GM12891 (cell line): ENCODE results near the gene LRRC43. TPM values are rescaled to one million over a fixed set of nuclear protein-coding genes. Genes with fewer than 3 reads are reported as not detected.

Experiments used
- DNase-seq: peaks from one replicate; pipeline ENCODE4 v3.0.0; 2011; ENCODE audit warnings: low spot score; ENCODE audit not compliant: insufficient read length
- FAIRE-seq: peaks from 2 replicates; lab custom pipeline; 2011; peaks lifted over from hg19 to GRCh38; lab: Jason Lieb, UNC
- PAX5 ChIP-seq: IDR thresholded peaks from 2 replicates; pipeline ENCODE4 v1.6.1; 2011; ENCODE audit warnings: low read length, moderate library complexity, mild to moderate bottlenecking; ENCODE audit not compliant: insufficient read depth, severe bottlenecking
- POLR2A ChIP-seq: IDR thresholded peaks from 2 replicates; pipeline ENCODE4 v1.6.1; 2011; ENCODE audit warnings: low read depth, low read length, control low read depth
- POLR2AphosphoS5 ChIP-seq: IDR thresholded peaks from 2 replicates; pipeline ENCODE4 v1.6.1; 2011; ENCODE audit warnings: low read depth, low read length, control low read depth
- POU2F2 ChIP-seq: IDR thresholded peaks from 2 replicates; pipeline ENCODE4 v1.6.1; 2011; ENCODE audit warnings: low read depth, mild to moderate bottlenecking, control low read depth, low read length, moderate library complexity
- SPI1 ChIP-seq: IDR thresholded peaks from 2 replicates; pipeline ENCODE4 v1.6.1; 2011; ENCODE audit warnings: low read depth, low read length, control low read depth
- TAF1 ChIP-seq: IDR thresholded peaks from 2 replicates; pipeline ENCODE4 v1.6.1; 2011; ENCODE audit warnings: low read depth, low read length, control low read depth
- polyA plus RNA-seq: library from polyadenylated mRNA; unstranded; fragments of >200 nt; gene quantifications from one replicate; pipeline ENCODE4 v1.2.1, GENCODE V29; 2012; ENCODE audit warnings: low read depth, missing spikeins, inconsistent platforms; ENCODE audit not compliant: missing spikeins

Gene LRRC43, protein sequence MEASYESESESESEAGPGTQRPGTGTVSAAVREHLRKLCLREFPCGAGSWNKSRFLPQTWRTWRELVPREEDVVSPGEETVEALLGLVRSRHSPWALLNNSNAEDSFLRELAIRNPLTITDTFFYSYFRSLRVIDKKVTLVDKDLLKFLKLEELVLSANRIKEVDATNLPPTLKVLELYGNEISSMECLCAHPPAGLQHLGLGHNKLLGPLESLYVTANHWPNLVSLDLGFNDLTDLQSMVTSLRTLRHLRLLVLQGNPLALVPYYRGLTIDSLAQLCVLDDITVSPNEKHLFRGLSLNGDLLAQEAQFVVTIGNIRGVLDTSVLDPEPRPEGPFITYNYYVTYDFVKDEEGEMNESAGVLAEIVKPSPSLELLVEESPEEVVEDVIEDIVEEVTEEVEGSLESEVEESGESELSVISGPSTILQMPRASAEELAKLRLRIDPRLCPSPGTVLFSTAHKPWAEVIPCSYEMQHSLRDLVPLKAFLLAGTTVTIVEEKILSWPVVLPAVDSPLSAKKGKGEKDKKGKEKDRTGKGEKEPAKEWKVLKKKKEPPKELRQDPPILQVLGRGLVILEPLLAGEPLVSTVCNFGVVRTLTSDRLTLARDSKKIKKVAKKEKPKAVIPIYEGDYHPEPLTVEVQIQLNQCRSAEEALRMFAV
- not detected for polyA plus RNA-seq

DNA sequence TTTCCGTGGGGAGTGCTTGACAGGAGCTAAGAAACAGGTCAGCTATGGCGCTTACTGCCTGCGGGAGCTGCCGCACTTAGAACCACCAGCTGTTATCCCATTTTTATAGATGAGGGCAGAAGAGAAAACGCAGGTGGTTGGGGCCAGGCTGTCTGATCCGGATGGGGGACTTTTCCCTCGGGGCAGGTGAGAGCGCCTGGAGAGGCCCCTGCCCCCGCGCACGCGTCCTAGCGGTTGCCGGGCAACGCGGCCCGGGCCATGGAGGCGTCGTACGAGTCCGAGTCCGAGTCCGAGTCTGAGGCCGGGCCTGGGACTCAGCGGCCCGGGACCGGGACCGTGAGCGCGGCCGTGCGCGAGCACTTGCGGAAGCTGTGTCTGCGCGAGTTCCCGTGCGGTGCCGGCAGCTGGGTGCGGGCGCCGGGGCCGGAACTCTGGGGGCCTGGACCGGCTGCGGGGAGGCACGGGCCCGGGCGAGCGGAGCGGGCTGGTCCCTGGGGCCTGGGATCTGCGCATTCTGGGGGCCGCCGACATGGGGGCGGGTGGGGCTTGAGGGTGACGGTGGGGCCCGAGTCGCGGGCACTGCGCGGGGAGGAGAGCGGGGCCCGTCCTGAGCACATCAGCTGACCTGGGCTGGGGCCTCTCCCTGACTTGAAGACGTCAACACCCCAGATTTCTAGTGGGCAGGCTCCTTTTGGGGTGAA is at the start of gene LRRC43:
Gene LRRC43 (plus strand): TSS at position 237 of the 701 bp plus-strand sequence. CDS start 22 bp downstream, at position 259.
- no peak for TF ChIP-seq SPI1
- TF ChIP-seq POU2F2: no peak
- no peak for TF ChIP-seq TAF1
- no peak for FAIRE-seq
- peak; percentile 59 for DNase-seq

DNA sequence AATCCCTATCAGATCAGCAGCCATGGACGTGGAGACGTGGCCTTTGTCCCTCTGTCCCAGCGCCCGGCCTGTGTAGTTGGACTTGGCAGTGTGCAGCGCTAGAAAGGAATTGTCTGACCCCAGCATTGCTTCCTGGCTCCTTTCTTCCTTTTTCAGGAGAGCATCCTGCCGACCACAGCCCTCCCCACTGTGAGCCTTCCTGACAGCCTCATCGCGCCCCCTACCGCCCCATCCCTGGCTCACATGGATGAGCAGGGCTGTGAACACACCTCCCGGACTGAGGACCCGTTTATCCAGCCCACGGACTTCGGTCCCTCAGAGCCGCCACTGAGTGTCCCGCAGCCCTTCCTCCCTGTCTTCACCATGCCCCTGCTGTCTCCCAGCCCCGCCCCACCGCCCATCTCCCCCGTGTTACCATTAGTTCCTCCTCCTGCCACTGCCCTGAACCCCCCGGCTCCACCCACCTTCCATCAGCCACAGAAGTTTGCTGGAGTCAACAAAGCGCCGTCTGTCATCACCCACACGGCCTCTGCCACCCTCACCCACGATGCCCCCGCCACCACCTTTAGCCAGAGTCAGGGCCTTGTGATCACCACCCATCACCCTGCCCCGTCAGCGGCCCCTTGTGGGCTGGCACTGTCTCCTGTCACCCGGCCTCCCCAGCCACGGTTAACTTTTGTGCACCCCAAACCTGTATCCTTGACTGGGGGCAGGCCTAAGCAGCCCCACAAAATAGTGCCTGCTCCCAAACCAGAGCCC is 49.6 kb upstream of the LRRC43 start:
- FAIRE-seq: no peak
- TF ChIP-seq POLR2A: no peak
- TF ChIP-seq POLR2AphosphoS5: no peak

DNA sequence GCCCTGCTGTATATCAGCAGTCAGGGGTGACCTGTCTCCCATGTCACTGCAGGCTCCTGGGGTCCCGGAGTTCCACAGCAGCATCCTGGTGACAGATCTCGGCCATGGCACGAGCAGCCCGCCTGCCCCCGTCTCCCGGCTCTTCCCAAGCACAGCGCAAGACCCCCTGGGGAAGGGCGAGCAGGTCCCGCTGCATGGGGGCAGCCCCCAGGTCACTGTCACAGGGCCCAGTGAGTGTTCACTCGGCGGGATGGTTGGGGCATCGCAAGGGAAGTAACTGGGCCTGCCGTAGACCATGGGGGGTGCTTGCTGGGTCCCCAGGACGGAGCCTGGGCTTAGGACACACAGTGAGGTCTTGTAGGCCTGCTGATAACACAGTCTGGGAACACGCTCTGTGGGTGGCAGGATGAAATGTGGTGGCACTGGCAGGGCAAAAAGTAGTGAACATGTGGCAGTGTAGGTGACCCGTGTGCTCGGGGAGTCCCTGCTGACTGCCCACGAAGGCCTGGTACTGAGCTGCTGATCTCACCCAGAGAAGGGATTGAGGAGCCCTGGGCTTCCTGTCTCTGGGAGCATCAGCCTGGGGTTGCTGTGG is 47.4 kb upstream of the LRRC43 start:
- DNase-seq (no peak), FAIRE-seq (no peak)
- no peak for TF ChIP-seq SPI1
- no peak for TF ChIP-seq POLR2AphosphoS5

More for the DNA sequence above, 49.6 kb upstream of the LRRC43 start:
- no peak for DNase-seq

DNA sequence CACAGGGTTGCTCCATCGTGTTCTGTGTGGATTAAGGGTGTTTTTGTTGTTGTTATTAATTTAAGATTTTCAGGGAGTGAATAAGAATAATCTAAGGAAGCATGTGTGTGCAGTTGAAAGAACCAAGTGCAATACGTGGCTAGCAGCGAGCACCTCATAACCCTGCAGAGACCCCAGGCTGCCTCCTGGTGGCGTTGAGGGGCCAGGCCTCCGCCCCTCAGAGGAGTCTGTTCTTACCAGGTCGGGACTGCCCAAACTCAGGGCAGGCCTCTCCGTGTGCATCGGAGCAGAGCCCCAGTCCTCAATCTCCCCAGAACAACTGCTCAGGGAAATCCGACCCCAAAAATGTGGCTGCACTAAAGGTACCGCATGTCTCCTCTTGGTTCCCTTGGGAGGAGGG is 45.7 kb upstream of the LRRC43 start:
- DNase-seq (no peak), FAIRE-seq (no peak)
- TF ChIP-seq POLR2A: no peak
- no peak for TF ChIP-seq TAF1
- no peak for TF ChIP-seq POU2F2
- no peak for TF ChIP-seq SPI1
- TF ChIP-seq POLR2AphosphoS5: no peak
- no peak for TF ChIP-seq PAX5

DNA sequence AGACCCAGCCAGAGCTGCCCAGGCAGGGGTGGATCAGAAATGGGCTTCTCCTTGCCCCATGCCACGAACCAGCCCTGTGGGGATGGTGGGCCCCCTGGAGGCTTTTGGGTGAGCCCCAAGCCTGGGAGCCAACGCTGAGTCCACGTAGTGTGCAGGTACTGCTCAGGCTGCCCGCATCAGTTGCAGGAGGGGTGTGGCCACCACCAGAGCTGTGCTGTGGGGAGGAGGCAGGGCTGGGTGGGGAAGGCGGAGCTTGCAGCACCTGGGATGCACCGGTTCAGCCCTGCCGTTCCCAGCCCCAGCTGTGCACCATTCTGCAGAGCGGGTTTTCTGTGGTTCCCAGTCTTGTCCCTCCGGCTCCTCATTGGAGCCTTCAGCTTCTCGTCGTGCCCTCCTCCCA is 45.2 kb upstream of the LRRC43 start:
- DNase-seq (no peak), FAIRE-seq (no peak)
- TF ChIP-seq SPI1 (no peak), POU2F2 (no peak), POLR2A (no peak), TAF1 (no peak), PAX5 (no peak), POLR2AphosphoS5 (no peak)

DNA sequence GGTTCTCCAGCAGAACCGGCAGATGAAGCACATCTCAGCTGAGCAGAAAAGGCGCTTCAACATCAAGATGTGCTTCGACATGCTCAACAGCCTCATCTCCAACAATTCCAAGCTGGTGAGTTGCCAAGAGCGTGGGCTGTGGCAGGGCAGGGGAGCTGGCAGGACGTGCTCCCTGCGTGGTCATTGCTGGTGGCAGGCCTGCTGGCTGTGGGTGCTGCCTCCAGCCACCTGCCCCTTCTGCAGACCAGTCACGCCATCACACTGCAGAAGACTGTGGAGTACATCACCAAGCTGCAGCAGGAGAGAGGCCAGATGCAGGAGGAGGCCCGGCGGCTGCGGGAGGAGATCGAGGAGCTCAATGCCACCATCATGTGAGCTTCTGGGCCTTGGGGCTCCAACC is 44.7 kb upstream of the LRRC43 start:
- FAIRE-seq (no peak), DNase-seq (no peak)
- no peak for TF ChIP-seq POU2F2
- no peak for TF ChIP-seq PAX5

DNA sequence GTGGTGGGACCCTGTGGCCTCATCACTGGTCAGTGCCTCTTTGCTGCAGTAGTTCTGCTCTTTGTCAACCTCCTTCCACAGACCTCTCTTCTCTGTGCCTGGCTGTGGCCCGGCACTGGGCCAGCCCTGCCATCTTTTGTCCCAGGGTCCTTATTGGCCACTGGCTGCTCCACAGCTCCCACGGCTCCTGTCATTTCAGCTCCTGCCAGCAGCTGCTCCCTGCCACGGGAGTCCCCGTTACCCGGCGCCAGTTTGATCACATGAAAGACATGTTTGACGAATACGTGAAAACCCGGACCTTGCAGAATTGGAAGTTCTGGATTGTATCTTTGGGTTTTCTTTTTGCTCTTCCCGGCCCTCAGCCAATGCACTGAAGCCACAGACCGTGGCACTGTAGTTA is 44.3 kb upstream of the LRRC43 start:
- no peak for FAIRE-seq
- TF ChIP-seq SPI1: no peak
- no peak for TF ChIP-seq POU2F2
- no peak for TF ChIP-seq POLR2A
- no peak for DNase-seq

DNA sequence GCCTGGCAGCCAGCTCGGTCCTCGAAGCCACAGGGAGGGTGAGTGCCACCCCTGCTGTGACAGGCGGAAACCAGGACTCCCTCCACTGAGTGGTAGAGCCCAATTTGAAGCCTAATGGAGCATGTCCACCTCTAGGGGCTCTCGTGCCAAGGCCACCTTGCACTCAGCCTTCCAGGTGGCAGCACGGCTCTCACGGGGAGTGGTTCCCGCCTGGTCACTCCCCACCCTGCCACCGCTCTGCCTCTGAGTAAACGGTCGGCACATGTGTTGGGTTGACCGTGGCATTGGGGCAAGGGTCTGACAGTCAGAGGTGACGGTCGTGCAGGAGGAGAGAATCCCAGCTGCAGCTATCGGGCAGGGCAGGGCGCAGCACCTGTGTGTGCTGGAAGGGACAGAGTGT is 43.7 kb upstream of the LRRC43 start:
- DNase-seq (no peak), FAIRE-seq (no peak)
- TF ChIP-seq POU2F2 (no peak), POLR2A (no peak), PAX5 (no peak), TAF1 (no peak), SPI1 (no peak), POLR2AphosphoS5 (no peak)

GRCh38 chr12:122139941-122140340 is 43.0 kb upstream of the LRRC43 start:
- TF ChIP-seq TAF1 (no peak), SPI1 (no peak), PAX5 (no peak), POLR2A (no peak), POLR2AphosphoS5 (no peak), POU2F2 (no peak)
- FAIRE-seq (no peak), DNase-seq (no peak)
